Fibroblast of upper back skin (primary cell): ENCODE results near the gene TMTC3.
"Not testable (repeated sequence)": the region's sequence is repeated elsewhere in the genome, so short reads cannot be mapped to it uniquely, and the experiment has no call there.

ENCODE experiments used
- DNase-seq: peaks from one replicate; pipeline ENCODE4 v3.0.0-alpha.2; 2013

The TMTC3 gene

GRCh38 chr12:88141774-88142609, at the start of gene TMTC3, which contains the start of gene CEP290:
Gene TMTC3 (plus strand): TSS chr12:88142307. CDS start chr12:88148316, 6,009 bp downstream.
Gene CEP290 (minus strand): TSS chr12:88142088. CDS start chr12:88141307, 781 bp downstream.
- peak; percentile 100 for DNase-seq

- no peak for DNase-seq
These were observed 49.3 kb upstream of the TMTC3 start for GRCh38 chr12:88092771-88093170.

GRCh38 chr12:88093573-88093972, 48.5 kb upstream of the TMTC3 start:
- no peak for DNase-seq

GRCh38 chr12:88108021-88108420, 34.1 kb upstream of the TMTC3 start:
- peak; percentile 17 for DNase-seq

GRCh38 chr12:88111074-88111652, 30.9 kb upstream of the TMTC3 start:
- DNase-seq, result peak; percentile 62

- DNase-seq, result peak; percentile 44
These were observed 28.2 kb upstream of the TMTC3 start for GRCh38 chr12:88113871-88114270.

- DNase-seq, result no peak
These were observed 19.4 kb upstream of the TMTC3 start for GRCh38 chr12:88122666-88123065.

GRCh38 chr12:88127099-88127498, 15.0 kb upstream of the TMTC3 start:
- no peak for DNase-seq

GRCh38 chr12:88127855-88128254, 14.3 kb upstream of the TMTC3 start:
- no peak for DNase-seq

GRCh38 chr12:88132392-88132791, 9.7 kb upstream of the TMTC3 start:
- no peak for DNase-seq

- DNase-seq, result not testable (repeated sequence)
These were observed 8.9 kb upstream of the TMTC3 start for GRCh38 chr12:88133181-88133580.

GRCh38 chr12:88139711-88140110, 2.4 kb upstream of the TMTC3 start:
- not testable (repeated sequence) for DNase-seq

GRCh38 chr12:88141425-88141773, 708 bp upstream of the TMTC3 start:
- no peak for DNase-seq

GRCh38 chr12:88142610-88142991, 494 bp downstream of the TMTC3 start:
- DNase-seq, result no peak

GRCh38 chr12:88144037-88144436, 1.9 kb downstream of the TMTC3 start:
- no peak for DNase-seq

GRCh38 chr12:88144546-88145468, 2.7 kb downstream of the TMTC3 start:
- DNase-seq, result no peak

- DNase-seq, result no peak
These were observed 3.7 kb downstream of the TMTC3 start for GRCh38 chr12:88145567-88146505.

GRCh38 chr12:88150063-88150462, 8.0 kb downstream of the TMTC3 start:
- no peak for DNase-seq

GRCh38 chr12:88153959-88154358, 11.9 kb downstream of the TMTC3 start:
- DNase-seq, result peak; percentile 55

GRCh38 chr12:88156075-88156654, 14.1 kb downstream of the TMTC3 start:
- no peak for DNase-seq

GRCh38 chr12:88163371-88163770, 21.3 kb downstream of the TMTC3 start:
- DNase-seq, result peak; percentile 13

GRCh38 chr12:88166179-88166578, 24.1 kb downstream of the TMTC3 start:
- no peak for DNase-seq
